Cardiac muscle cell (in vitro differentiated cells and primary cell): ENCODE results near the gene SEZ6. TPM values are rescaled to one million over a fixed set of nuclear protein-coding genes. Genes with fewer than 3 reads are reported as not detected.

ENCODE experiments used
- DNase-seq, 2 donors: peaks; one replicate each; pipeline versions ENCODE4 v3.0.0 to v3.0.0-alpha.2; 2010 to 2017; ENCODE audit warnings: low read depth in 1 of 2, low spot score in 1 of 2
- H3K27ac ChIP-seq: fragments of 200-600 bp; sonication (generic); 2 replicates; pipeline ENCODE4 v1.5.1; 2016
- H3K27me3 ChIP-seq: fragments of 200-600 bp; sonication (generic); 2 replicates; pipeline ENCODE4 v1.6.0; 2016; ENCODE audit warnings: control low read depth
- H3K36me3 ChIP-seq: fragments of 200-600 bp; sonication (generic); 2 replicates; pipeline ENCODE4 v1.5.1; 2016; ENCODE audit warnings: control low read depth
- H3K4me1 ChIP-seq: fragments of 200-600 bp; sonication (generic); 2 replicates; pipeline ENCODE4 v1.8.1; 2017; ENCODE audit warnings: low read depth, mild to moderate bottlenecking, mixed run types
- H3K4me3 ChIP-seq: fragments of 200-600 bp; sonication (generic); 2 replicates; pipeline ENCODE4 v1.5.1; 2016; ENCODE audit warnings: mild to moderate bottlenecking
- H3K9me3 ChIP-seq: fragments of 200-600 bp; sonication (generic); 2 replicates; pipeline ENCODE4 v1.5.1; 2017; ENCODE audit warnings: low read depth, mild to moderate bottlenecking, control low read depth
- polyA plus RNA-seq: library from polyadenylated mRNA; unstranded; fragments of >200 nt; fragmentation: Nextera tagmentation; extraction: Ambion mirVana; gene quantifications from 2 replicates; pipeline ENCODE4 v1.2.1, GENCODE V29; 2016
- total RNA-seq: library from RNA; depleted of rRNA; stranded (reverse); fragments of >200 nt; gene quantifications from 2 replicates; pipeline ENCODE4 v1.2.3, GENCODE V29; 2016
- TF ChIP-seq, protein P1 (sequence below): IDR thresholded peaks from 2 replicates; pipeline ENCODE4 v1.5.1; 2012; ENCODE audit warnings: low read depth, mild to moderate bottlenecking, low read length

The SEZ6 gene
- total and polyA plus RNA-seq, 2 experiments from 2014 or later: 0.21 to 0.95 TPM

DNA sequence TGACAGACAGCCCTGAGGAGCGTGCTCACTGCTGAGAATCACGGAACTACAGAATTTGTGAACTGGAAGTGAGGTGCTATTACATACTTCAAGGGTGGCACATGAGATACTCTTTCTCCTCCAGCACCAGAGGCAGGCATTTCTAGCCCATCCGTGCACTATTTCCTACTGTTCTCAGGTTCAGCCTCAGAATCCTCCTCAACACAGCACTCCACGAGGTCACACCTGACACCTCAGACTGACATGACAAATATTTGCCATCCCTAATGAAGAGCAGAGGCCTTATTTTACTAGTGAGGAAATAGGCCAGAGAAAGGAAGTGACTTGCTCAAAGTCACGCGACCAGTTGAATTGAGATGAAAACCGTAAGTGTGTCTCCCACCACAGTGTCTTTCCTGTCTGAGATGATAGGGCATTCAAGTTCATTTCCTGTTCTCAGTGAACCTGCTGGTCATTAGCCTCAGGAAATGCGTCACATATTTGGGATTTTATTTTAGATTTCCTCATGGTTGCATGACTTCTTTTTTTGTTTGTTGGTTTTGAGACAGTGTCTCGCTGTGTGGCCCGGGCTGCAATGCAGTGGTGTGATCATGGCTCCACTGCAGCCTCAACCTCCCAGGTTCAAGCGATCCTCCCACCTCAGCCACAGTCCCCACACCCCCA lies 23.6 kb downstream of the SEZ6 start:
- Histone ChIP-seq H3K27me3 (peaks cover 10% of the 10 kb centered on the region), H3K4me1 (peaks cover 11% of the 10 kb centered on the region), H3K36me3 (no peaks in the 10 kb centered on the region), H3K27ac (no peak overlapping the region), H3K4me3 (no peak overlapping the region), H3K9me3 (no peaks in the 10 kb centered on the region)
- peak in 1 of 2 donors; percentile 70 for DNase-seq
- TF ChIP-seq, protein P1, sequence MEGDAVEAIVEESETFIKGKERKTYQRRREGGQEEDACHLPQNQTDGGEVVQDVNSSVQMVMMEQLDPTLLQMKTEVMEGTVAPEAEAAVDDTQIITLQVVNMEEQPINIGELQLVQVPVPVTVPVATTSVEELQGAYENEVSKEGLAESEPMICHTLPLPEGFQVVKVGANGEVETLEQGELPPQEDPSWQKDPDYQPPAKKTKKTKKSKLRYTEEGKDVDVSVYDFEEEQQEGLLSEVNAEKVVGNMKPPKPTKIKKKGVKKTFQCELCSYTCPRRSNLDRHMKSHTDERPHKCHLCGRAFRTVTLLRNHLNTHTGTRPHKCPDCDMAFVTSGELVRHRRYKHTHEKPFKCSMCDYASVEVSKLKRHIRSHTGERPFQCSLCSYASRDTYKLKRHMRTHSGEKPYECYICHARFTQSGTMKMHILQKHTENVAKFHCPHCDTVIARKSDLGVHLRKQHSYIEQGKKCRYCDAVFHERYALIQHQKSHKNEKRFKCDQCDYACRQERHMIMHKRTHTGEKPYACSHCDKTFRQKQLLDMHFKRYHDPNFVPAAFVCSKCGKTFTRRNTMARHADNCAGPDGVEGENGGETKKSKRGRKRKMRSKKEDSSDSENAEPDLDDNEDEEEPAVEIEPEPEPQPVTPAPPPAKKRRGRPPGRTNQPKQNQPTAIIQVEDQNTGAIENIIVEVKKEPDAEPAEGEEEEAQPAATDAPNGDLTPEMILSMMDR: no peak

DNA sequence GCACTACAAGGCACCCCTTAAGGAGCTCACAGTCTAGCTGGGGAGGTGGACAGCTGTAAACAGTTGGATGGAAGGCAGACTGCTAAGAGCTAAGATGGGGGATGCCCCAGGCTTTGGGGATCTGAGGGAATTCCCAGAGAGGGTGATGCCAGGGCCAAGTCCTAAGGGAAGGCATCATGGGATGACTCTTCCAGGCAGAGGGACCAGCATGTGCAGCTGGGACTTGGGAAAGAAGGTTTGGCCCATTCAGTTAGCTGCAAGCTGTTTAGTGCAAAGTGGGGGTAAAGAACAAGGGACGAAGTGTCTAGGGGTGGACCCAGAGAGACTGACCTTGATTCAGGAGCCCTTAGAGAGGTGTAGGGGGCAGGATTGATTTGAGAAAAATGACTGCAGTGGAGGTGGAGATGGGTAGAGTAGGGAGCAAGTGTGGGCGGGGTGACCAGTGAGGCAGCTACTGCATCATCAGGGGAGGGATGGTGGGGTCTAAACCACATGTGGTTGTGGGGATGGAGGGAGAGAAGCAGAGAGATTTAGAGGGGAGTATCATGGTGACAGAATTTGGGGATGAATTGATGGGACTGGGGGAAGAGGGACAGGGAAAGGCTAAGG lies 27.4 kb downstream of the SEZ6 start:
- H3K27ac ChIP-seq: no peak overlapping the region
- peaks cover 28% of the 10 kb centered on the region for H3K4me1 ChIP-seq
- no peak for DNase-seq
- no peaks in the 10 kb centered on the region for H3K36me3 ChIP-seq
- no peaks in the 10 kb centered on the region for H3K9me3 ChIP-seq
- TF ChIP-seq, protein P1: no peak
- H3K4me3 ChIP-seq: no peak overlapping the region
- no peaks in the 10 kb centered on the region for H3K27me3 ChIP-seq

DNA sequence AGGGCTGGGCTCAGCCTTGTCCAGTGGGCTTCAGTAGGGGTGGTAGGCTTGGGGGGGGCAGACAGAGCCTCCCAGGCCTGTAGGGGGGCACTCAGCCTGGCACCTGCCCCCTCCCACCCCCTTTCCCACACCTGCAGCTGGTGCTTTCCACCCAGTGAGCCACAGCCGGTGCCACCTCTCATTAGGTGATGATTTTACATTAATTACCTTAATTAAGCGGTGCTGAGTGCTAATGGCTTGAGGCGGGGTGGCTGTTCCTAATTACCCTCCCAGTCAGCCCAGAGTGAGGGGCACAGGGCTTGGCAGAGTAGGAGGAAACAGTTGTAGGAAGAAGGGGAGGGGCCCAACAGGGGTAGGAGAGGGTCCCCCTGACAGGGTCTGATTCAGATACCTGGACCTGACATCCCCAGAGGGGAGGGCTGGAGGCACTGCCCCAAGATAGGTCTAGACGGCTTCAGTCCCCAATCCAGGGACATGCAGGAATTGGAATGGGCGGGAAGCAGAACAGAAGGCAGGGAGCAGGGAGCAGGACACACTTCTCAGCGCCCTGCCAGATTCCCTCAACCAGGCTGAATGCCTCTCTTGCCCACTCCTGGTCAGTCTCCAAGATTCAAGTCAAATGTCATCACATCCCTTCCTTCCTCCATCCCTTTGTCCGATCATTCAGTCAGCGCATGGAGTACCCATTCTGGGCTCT lies 28.0 kb downstream of the SEZ6 start:
- DNase-seq: no peak
- H3K4me1 ChIP-seq: peaks cover 32% of the 10 kb centered on the region
- H3K36me3 ChIP-seq: no peaks in the 10 kb centered on the region
- no peaks in the 10 kb centered on the region for H3K27me3 ChIP-seq
- TF ChIP-seq, protein P1: no peak
- H3K9me3 ChIP-seq: no peaks in the 10 kb centered on the region
- no peak overlapping the region for H3K4me3 ChIP-seq
- H3K27ac ChIP-seq: no peak overlapping the region

DNA sequence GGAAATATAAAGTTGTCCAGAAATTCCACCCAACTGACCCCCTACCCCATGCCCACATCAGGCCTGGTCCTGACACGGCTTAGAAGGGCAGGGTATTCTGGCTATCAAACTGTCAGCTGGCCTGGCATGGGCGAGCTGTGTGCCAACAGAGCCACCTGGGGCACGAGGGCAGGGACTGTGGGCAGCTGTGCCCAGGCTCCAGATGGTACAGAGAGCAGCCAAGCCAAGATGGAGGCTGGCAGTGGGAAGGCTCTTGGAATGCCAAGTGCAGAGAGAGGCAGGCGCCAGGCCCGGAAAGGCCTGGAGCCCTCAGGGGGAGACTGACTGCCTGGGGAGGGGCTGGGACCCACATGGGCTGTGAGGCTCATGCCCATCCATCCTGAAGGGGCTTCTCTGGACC lies 30.2 kb downstream of the SEZ6 start:
- H3K4me1 ChIP-seq: peaks cover 37% of the 10 kb centered on the region
- TF ChIP-seq, protein P1: no peak
- H3K36me3 ChIP-seq: no peaks in the 10 kb centered on the region
- DNase-seq: no peak
- no peaks in the 10 kb centered on the region for H3K9me3 ChIP-seq
- no peaks in the 10 kb centered on the region for H3K27me3 ChIP-seq
- no peak overlapping the region for H3K4me3 ChIP-seq
- no peak overlapping the region for H3K27ac ChIP-seq

DNA sequence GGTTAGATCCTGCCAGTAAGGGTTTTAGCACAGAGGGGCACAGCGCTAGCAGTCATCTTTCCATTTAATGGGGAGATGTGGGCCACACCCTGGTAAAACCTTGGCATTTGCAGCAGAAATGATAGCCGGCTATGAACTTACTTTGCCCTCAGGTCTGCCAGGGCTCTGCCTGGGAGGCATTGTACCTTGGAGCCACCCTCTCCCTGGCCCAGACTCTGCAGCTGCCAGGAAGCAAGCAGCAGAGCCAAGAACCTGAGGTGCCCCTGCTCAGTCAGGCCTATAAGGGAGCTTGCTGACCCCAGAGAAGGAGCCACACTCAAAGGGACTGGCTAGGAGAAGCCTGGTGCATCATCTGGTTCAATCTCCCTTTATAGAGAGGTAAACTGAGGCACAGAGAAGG lies 30.8 kb downstream of the SEZ6 start:
- Histone ChIP-seq H3K4me1 (peaks cover 37% of the 10 kb centered on the region), H3K36me3 (no peaks in the 10 kb centered on the region), H3K9me3 (no peaks in the 10 kb centered on the region), H3K27me3 (no peaks in the 10 kb centered on the region), H3K27ac (peak overlapping the region; percentile 79), H3K4me3 (no peak overlapping the region)
- no peak for DNase-seq
- TF ChIP-seq, protein P1: no peak
